Mesendoderm (in vitro differentiated cells): ENCODE measurements around the gene CYFIP2.
A peak's percentile ranks its signal among the peaks of the same experiment; 100 is the strongest.

Source experiments
- DNase-seq: peaks from one replicate; pipeline ENCODE4 v3.0.0; 2013
- H2AK5ac ChIP-seq: 2 replicates; pipeline ENCODE4 v1.6.1; 2013; ENCODE audit warnings: low read length, inconsistent platforms
- H2BK120ac ChIP-seq: 2 replicates; pipeline ENCODE4 v1.6.1; 2013; ENCODE audit warnings: low read depth, mild to moderate bottlenecking, low read length, moderate library complexity, mixed read lengths
- H2BK15ac ChIP-seq: replicated peaks from 2 replicates; pipeline ENCODE4 v1.6.1; 2013; ENCODE audit warnings: low read depth, mild to moderate bottlenecking, moderate library complexity
- H2BK5ac ChIP-seq: 2 replicates; pipeline ENCODE4 v1.6.1; 2013; ENCODE audit warnings: low read length, inconsistent platforms
- H3K18ac ChIP-seq: 2 replicates; pipeline ENCODE4 v1.6.1; 2013; ENCODE audit warnings: mild to moderate bottlenecking, low read length, mixed read lengths
- H3K23ac ChIP-seq: one replicate; pipeline ENCODE4 v1.6.1; 2013; ENCODE audit warnings: low read length
- H3K27ac ChIP-seq: 2 replicates; pipeline ENCODE4 v1.5.1; 2013; ENCODE audit warnings: low read depth, mild to moderate bottlenecking, inconsistent platforms, low read length, moderate library complexity
- H3K27me3 ChIP-seq: 2 replicates; pipeline ENCODE4 v1.6.1; 2013; ENCODE audit warnings: low read length, control low read depth, mild to moderate bottlenecking, inconsistent platforms; ENCODE audit not compliant: insufficient read depth, poor library complexity
- H3K36me3 ChIP-seq: 2 replicates; pipeline ENCODE4 v1.6.1; 2013; ENCODE audit warnings: low read length, inconsistent platforms; ENCODE audit not compliant: control insufficient read depth, insufficient read depth
- H3K4ac ChIP-seq: one replicate; pipeline ENCODE4 v1.6.1; 2013; ENCODE audit warnings: low read depth, mild to moderate bottlenecking, low read length, moderate library complexity
- H3K4me1 ChIP-seq: 2 replicates; pipeline ENCODE4 v1.6.1; 2013; ENCODE audit warnings: low read depth, low read length, inconsistent platforms; ENCODE audit not compliant: control insufficient read depth
- H3K4me2 ChIP-seq: 2 replicates; pipeline ENCODE4 v1.6.1; 2013; ENCODE audit warnings: low read length
- H3K4me3 ChIP-seq: 2 replicates; pipeline ENCODE4 v1.5.1; 2013; ENCODE audit warnings: mild to moderate bottlenecking, low read length
- H3K56ac ChIP-seq: one replicate; pipeline ENCODE4 v1.6.1; 2013; ENCODE audit warnings: low read length
- H3K79me1 ChIP-seq: 2 replicates; pipeline ENCODE4 v1.6.1; 2013; ENCODE audit warnings: low read length, inconsistent platforms
- H3K79me2 ChIP-seq: 2 replicates; pipeline ENCODE4 v1.6.1; 2013; ENCODE audit warnings: mild to moderate bottlenecking, low read length; ENCODE audit not compliant: control insufficient read depth, insufficient read depth
- H3K9ac ChIP-seq: 2 replicates; pipeline ENCODE4 v1.6.1; 2013; ENCODE audit warnings: low read length, inconsistent platforms
- H4K5ac ChIP-seq: one replicate; pipeline ENCODE4 v1.6.1; 2013; ENCODE audit warnings: low read length
- H4K8ac ChIP-seq: one replicate; pipeline ENCODE4 v1.6.1; 2013; ENCODE audit warnings: low read depth, mild to moderate bottlenecking, control low read depth, low read length, moderate library complexity
- WGBS: extraction: QIAGEN DNeasy Blood & Tissue Kit; methylation state at CpG from one replicate; pipeline ENCODE4 v1.1.7; 2013; ENCODE audit warnings: low lambda C conversion rate, missing lambda C conversion rate; ENCODE audit not compliant: insufficient coverage; ENCODE audit errors: extremely low coverage; 5-methylcytosine and 5-hydroxymethylcytosine counted together

CYFIP2 gene

GRCh38 chr5:157328277-157328912 lies 62.5 kb downstream of the CYFIP2 start:
- no peak overlapping the region for H2BK15ac ChIP-seq
- no peaks in the 10 kb centered on the region for H3K36me3 ChIP-seq
- no peaks in the 10 kb centered on the region for H3K27me3 ChIP-seq
- H3K4me2 ChIP-seq = no peak overlapping the region
- no peak overlapping the region for H3K23ac ChIP-seq
- H4K8ac ChIP-seq = no peak overlapping the region
- no peak overlapping the region for H3K56ac ChIP-seq
- H3K9ac ChIP-seq = no peak overlapping the region
- H3K18ac ChIP-seq = no peak overlapping the region
- H3K79me2 ChIP-seq = no peaks in the 10 kb centered on the region
- H2BK120ac ChIP-seq = no peak overlapping the region
- H3K4ac ChIP-seq = no peak overlapping the region
- no peak overlapping the region for H2BK5ac ChIP-seq
- no peak overlapping the region for H4K5ac ChIP-seq
- no peak overlapping the region for H3K27ac ChIP-seq
- no peaks in the 10 kb centered on the region for H3K79me1 ChIP-seq
- DNase-seq = peak; percentile 89
- H3K4me3 ChIP-seq = no peak overlapping the region
- no peaks in the 10 kb centered on the region for H3K4me1 ChIP-seq
- H2AK5ac ChIP-seq = no peak overlapping the region
- WGBS = no CpG with 5 or more reads among the region's 12 CpGs

- Histone ChIP-seq H3K4ac (no peak overlapping the region), H3K9ac (no peak overlapping the region), H2BK120ac (no peak overlapping the region), H4K5ac (no peak overlapping the region), H3K4me1 (no peaks in the 10 kb centered on the region), H3K27me3 (no peaks in the 10 kb centered on the region), H2BK5ac (no peak overlapping the region), H3K23ac (no peak overlapping the region), H3K4me2 (no peak overlapping the region), H3K4me3 (no peak overlapping the region), H4K8ac (no peak overlapping the region), H3K27ac (no peak overlapping the region), H2BK15ac (no peak overlapping the region), H3K18ac (no peak overlapping the region), H3K56ac (no peak overlapping the region), H3K79me1 (no peaks in the 10 kb centered on the region), H3K36me3 (no peaks in the 10 kb centered on the region), H3K79me2 (no peaks in the 10 kb centered on the region), H2AK5ac (no peak overlapping the region)
- no CpG with 5 or more reads among the region's 3 CpGs for WGBS
- no peak for DNase-seq
These were observed 65.9 kb downstream of the CYFIP2 start for GRCh38 chr5:157331807-157332206.

GRCh38 chr5:157335534-157336422 lies 69.9 kb downstream of the CYFIP2 start:
- no peak overlapping the region for H2BK15ac ChIP-seq
- H3K56ac ChIP-seq = no peak overlapping the region
- no peak overlapping the region for H2BK5ac ChIP-seq
- no peak overlapping the region for H3K27ac ChIP-seq
- H3K4me1 ChIP-seq = no peaks in the 10 kb centered on the region
- H3K27me3 ChIP-seq = no peaks in the 10 kb centered on the region
- H2AK5ac ChIP-seq = no peak overlapping the region
- no peak overlapping the region for H4K5ac ChIP-seq
- H2BK120ac ChIP-seq = no peak overlapping the region
- H3K4ac ChIP-seq = no peak overlapping the region
- H3K79me1 ChIP-seq = no peaks in the 10 kb centered on the region
- no peak overlapping the region for H3K4me3 ChIP-seq
- H3K36me3 ChIP-seq = no peaks in the 10 kb centered on the region
- H3K9ac ChIP-seq = no peak overlapping the region
- no CpG with 5 or more reads among the region's 8 CpGs for WGBS
- H3K4me2 ChIP-seq = no peak overlapping the region
- no peak overlapping the region for H4K8ac ChIP-seq
- no peak overlapping the region for H3K18ac ChIP-seq
- DNase-seq = no peak
- H3K79me2 ChIP-seq = no peaks in the 10 kb centered on the region
- no peak overlapping the region for H3K23ac ChIP-seq

- Histone ChIP-seq H2BK5ac (no peak overlapping the region), H3K4ac (no peak overlapping the region), H3K27me3 (no peaks in the 10 kb centered on the region), H3K18ac (no peak overlapping the region), H3K4me2 (no peak overlapping the region), H4K5ac (no peak overlapping the region), H2BK15ac (no peak overlapping the region), H3K9ac (no peak overlapping the region), H3K56ac (no peak overlapping the region), H3K79me1 (no peaks in the 10 kb centered on the region), H3K36me3 (no peaks in the 10 kb centered on the region), H4K8ac (no peak overlapping the region), H3K4me3 (no peak overlapping the region), H3K79me2 (no peaks in the 10 kb centered on the region), H2AK5ac (no peak overlapping the region), H3K27ac (no peak overlapping the region), H2BK120ac (no peak overlapping the region), H3K4me1 (no peaks in the 10 kb centered on the region), H3K23ac (no peak overlapping the region)
- DNase-seq = no peak
- no CpG with 5 or more reads among the region's 3 CpGs for WGBS
These were observed 70.5 kb downstream of the CYFIP2 start for GRCh38 chr5:157336423-157336744.

GRCh38 chr5:157339409-157339808 lies 73.5 kb downstream of the CYFIP2 start:
- no peak for DNase-seq
- no peak overlapping the region for H3K18ac ChIP-seq
- no CpG with 5 or more reads among the region's 1 CpG for WGBS

More at GRCh38 chr5:157339409-157339808, 73.5 kb downstream of the CYFIP2 start:
- H3K4me2 ChIP-seq = no peak overlapping the region
- no peaks in the 10 kb centered on the region for H3K36me3 ChIP-seq
- no peaks in the 10 kb centered on the region for H3K4me1 ChIP-seq
- no peak overlapping the region for H4K5ac ChIP-seq
- no peak overlapping the region for H3K56ac ChIP-seq
- H3K23ac ChIP-seq = no peak overlapping the region
- no peak overlapping the region for H3K9ac ChIP-seq
- H2BK120ac ChIP-seq = no peak overlapping the region
- no peak overlapping the region for H2AK5ac ChIP-seq
- no peak overlapping the region for H3K4ac ChIP-seq
- H2BK5ac ChIP-seq = no peak overlapping the region
- H3K27ac ChIP-seq = no peak overlapping the region
- no peak overlapping the region for H3K4me3 ChIP-seq
- H3K79me1 ChIP-seq = no peaks in the 10 kb centered on the region
- H2BK15ac ChIP-seq = no peak overlapping the region
- no peaks in the 10 kb centered on the region for H3K27me3 ChIP-seq
- H4K8ac ChIP-seq = no peak overlapping the region
- H3K79me2 ChIP-seq = no peaks in the 10 kb centered on the region
